RWPE1 (cell line): ENCODE results near the gene MDGA2.

Experiments
- CTCF ChIA-PET: fragments of 350-600 bp; sonication (Branson Sonifier 250); formaldehyde crosslinking; extraction: SDS; loops from one replicate; lab custom pipeline; 2021; lab: Yijun Ruan, JAX
- POLR2A ChIA-PET: fragments of 400-600 bp; formaldehyde crosslinking; extraction: SDS; loops from one replicate; lab custom pipeline; 2020; ENCODE audit warnings: antibody characterized with exemption; ENCODE audit not compliant: low non-redundant PET; lab: Yijun Ruan, JAX
- DNase-seq: peaks from one replicate; pipeline ENCODE4 v3.0.0; 2012; ENCODE audit warnings: low spot score
- H3K27ac ChIP-seq: fragments of 450-650 bp; 2 replicates; pipeline ENCODE4 v1.5.1; 2017
- TF ChIP-seq, protein P1 (sequence below): fragments of 450-650 bp; conservative IDR thresholded peaks from 2 replicates; pipeline ENCODE4 v1.5.1; 2017; ENCODE audit warnings: low read depth, mild to moderate bottlenecking

The MDGA2 gene

DNA sequence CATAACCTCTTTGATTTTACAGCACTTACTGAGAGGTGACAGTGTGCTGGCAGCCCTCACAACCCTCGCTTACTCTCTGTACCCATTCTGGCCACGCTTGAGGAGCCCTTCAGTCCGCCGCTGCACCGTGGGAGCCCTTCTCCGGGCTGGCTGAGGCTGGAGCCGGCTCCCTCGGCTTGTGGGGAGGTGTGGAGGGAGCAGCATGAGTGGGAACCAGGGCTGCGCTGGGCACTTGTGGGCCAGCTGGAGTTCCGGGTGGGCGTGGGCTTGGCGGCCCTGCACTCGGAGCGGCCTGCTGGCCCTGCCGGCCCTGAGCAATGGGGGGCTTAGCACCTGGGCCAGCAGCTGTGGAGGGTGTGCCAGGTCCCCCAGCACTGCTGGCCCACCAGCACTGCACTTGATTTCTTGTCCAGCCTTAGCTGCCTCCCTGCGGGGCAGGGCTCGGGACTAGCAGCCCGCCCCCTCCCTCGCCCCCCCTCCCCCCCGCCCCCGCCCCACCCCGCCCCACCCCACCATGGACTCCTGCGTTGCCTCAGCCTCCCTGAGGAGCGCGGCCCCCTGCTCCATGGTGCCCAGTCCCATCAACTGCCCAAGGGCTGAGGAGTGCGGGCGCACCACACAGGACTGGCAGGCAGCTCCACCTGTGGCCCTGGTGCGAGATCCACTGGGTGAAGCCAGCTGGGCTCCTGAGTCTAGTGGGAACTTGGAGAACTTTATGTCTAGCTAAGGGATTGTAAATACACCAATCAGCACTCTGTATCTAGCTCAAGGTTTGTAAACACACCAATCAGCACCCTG lies 9.9 kb downstream of the MDGA2 start:
- POLR2A ChIA-PET = no interaction called here
- TF ChIP-seq, protein P1, sequence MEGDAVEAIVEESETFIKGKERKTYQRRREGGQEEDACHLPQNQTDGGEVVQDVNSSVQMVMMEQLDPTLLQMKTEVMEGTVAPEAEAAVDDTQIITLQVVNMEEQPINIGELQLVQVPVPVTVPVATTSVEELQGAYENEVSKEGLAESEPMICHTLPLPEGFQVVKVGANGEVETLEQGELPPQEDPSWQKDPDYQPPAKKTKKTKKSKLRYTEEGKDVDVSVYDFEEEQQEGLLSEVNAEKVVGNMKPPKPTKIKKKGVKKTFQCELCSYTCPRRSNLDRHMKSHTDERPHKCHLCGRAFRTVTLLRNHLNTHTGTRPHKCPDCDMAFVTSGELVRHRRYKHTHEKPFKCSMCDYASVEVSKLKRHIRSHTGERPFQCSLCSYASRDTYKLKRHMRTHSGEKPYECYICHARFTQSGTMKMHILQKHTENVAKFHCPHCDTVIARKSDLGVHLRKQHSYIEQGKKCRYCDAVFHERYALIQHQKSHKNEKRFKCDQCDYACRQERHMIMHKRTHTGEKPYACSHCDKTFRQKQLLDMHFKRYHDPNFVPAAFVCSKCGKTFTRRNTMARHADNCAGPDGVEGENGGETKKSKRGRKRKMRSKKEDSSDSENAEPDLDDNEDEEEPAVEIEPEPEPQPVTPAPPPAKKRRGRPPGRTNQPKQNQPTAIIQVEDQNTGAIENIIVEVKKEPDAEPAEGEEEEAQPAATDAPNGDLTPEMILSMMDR = no peak
- H3K27ac ChIP-seq = no peak overlapping the region
- no peak for DNase-seq
- CTCF ChIA-PET = no interaction called here

DNA sequence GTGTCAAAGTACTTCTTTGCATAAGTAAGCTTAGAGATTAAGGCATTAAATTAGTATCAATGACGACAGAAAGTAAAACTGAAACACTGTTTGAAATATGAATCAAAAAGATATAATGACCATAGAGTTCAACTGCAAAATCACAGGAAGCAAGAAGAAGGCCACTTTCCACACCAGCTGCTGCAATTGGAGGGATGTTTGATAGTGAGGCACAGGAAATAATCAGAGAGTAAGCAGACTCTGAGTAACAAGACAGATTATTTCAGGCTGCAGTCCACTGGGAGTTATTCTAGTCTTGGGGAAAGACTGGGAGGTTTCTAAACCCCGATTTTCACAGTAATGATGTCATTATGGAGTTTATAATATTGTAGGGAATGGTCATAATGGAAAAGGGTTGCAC lies 12.9 kb downstream of the MDGA2 start:
- no peak overlapping the region for H3K27ac ChIP-seq
- no peak for DNase-seq
- TF ChIP-seq, protein P1 = no peak
- POLR2A ChIA-PET = no interaction called here
- CTCF ChIA-PET = no interaction called here

DNA sequence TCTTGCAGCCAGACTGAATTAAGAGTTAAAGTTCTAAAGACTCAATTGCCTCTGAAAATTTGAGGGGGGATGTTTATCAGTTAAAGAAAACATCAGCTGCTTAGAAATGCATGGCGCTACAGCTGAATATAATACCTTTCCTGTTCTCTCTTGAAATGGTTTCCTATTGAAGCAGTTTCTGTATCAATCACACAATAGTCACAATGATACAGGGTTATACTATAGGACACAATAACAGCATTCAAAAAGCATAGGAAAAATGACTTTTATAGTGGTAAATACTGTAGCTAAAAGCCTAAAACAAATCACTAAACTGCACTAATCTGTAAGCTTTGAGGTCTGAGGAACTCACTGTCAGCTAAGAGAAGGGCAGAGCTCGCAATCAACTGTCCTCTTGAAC lies 15.2 kb downstream of the MDGA2 start:
- H3K27ac ChIP-seq = no peak overlapping the region
- DNase-seq = no peak
- ChIA-PET POLR2A (no interaction called here), CTCF (no interaction called here)
- TF ChIP-seq, protein P1 = no peak

DNA sequence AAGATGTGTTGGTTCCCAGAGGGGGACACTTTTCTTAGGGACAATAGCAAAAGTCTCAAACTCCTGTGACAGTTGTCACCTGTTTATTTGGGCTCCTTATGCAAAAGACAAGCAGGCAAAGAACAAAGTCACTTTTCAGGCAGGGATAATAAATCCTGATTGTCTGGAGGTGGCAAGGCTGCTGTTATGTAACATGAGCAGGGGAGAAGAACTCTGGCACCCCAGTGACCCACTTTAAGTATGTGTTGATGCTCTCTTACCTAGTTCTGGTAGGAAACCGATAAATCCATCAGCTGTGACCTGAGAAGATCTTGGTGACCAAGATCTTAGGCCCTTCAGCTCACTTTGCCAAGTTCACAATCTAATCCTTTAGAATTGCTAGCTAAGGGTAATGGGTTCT lies 17.4 kb downstream of the MDGA2 start:
- TF ChIP-seq, protein P1 = no peak
- CTCF ChIA-PET = no interaction called here
- POLR2A ChIA-PET = no interaction called here
- H3K27ac ChIP-seq = no peak overlapping the region
- DNase-seq = no peak

DNA sequence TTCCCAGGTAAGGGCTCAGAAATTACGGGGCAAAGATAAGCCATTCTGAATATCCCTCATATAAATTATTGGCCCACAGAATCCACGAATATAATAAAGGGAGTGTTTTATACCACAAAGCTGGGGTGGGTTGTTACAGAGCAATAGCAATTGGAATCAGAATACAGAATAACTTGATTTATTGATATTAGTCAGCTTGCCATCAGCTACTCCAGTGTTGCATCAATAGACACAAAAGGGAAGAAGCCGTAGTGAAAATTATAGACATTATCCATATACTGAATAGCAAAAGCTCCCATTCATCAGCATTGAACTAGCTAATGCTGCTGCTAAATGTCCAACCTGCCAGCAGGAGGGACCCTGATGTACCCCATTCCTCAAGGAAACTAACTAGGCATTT lies 18.3 kb downstream of the MDGA2 start:
- DNase-seq = no peak
- POLR2A ChIA-PET = no interaction called here
- TF ChIP-seq, protein P1 = no peak
- CTCF ChIA-PET = no interaction called here
- no peak overlapping the region for H3K27ac ChIP-seq

DNA sequence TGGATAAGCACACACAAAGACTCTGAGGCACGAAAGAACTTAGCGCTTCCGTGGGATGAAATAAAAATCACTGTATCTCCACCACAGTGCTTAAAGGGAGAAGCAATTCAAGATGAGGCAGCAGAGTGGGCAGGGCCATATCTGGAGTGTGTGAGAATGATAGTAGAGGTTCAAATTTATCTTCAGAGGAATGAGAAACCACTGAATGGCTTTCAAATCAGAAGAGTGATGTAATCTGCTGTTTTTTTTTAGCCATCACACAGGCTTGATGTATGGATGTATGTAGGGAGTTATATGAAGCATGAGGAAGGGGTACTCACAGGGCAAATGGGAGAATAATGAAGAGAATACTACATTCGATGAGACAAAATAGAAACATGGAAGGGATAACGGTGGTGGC lies 24.1 kb downstream of the MDGA2 start:
- POLR2A ChIA-PET = no interaction called here
- CTCF ChIA-PET = no interaction called here
- no peak for DNase-seq
- TF ChIP-seq, protein P1 = no peak
- no peak overlapping the region for H3K27ac ChIP-seq
